IPS-20b (cell line): ENCODE data around the gene PSD4.
A peak's percentile ranks its signal among the peaks of the same experiment; 100 is the strongest.

ENCODE experiments used
- H3K27ac ChIP-seq: one replicate; pipeline ENCODE4 v1.5.1; 2013; ENCODE audit warnings: low read length
- H3K27me3 ChIP-seq: 2 replicates; pipeline ENCODE4 v1.6.1; 2013; ENCODE audit warnings: mild to moderate bottlenecking, low read length, inconsistent platforms; ENCODE audit not compliant: insufficient read depth
- H3K36me3 ChIP-seq: 2 replicates; pipeline ENCODE4 v1.6.1; 2013; ENCODE audit warnings: low read depth, mild to moderate bottlenecking, inconsistent platforms, low read length, moderate library complexity; ENCODE audit not compliant: insufficient read depth
- H3K4me1 ChIP-seq: 2 replicates; pipeline ENCODE4 v1.6.1; 2013; ENCODE audit warnings: mild to moderate bottlenecking, control low read depth, inconsistent platforms, low read length, moderate library complexity; ENCODE audit not compliant: insufficient read depth
- H3K4me3 ChIP-seq: 2 replicates; pipeline ENCODE4 v1.5.1; 2013; ENCODE audit warnings: mild to moderate bottlenecking, low read length, inconsistent platforms
- H3K9ac ChIP-seq: 2 replicates; pipeline ENCODE4 v1.6.1; 2013; ENCODE audit warnings: low read depth, mild to moderate bottlenecking, inconsistent platforms, low read length, moderate library complexity
- H3K9me3 ChIP-seq: 2 replicates; pipeline ENCODE4 v1.6.1; 2013; ENCODE audit warnings: mild to moderate bottlenecking, low read depth, low read length, inconsistent platforms; ENCODE audit not compliant: insufficient read depth

The PSD4 gene

GRCh38 chr2:113217455-113218282 is 43.9 kb downstream of the PSD4 start:
- no peaks in the 10 kb centered on the region for H3K36me3 ChIP-seq
- no peak overlapping the region for H3K4me3 ChIP-seq
- no peaks in the 10 kb centered on the region; the same call in 1 of the 2 replicates for H3K4me1 ChIP-seq
- H3K9ac ChIP-seq = no peak overlapping the region
- no peaks in the 10 kb centered on the region for H3K27me3 ChIP-seq
- H3K9me3 ChIP-seq = no peaks in the 10 kb centered on the region
- no peak overlapping the region for H3K27ac ChIP-seq

- Histone ChIP-seq H3K27ac (no peak overlapping the region), H3K27me3 (no peaks in the 10 kb centered on the region), H3K36me3 (no peaks in the 10 kb centered on the region), H3K9ac (no peak overlapping the region), H3K9me3 (no peaks in the 10 kb centered on the region), H3K4me3 (no peak overlapping the region), H3K4me1 (no peaks in the 10 kb centered on the region; the same call in 1 of the 2 replicates)
These were observed 44.7 kb downstream of the PSD4 start for GRCh38 chr2:113218283-113219091.

GRCh38 chr2:113219092-113219441 is 45.3 kb downstream of the PSD4 start:
- H3K27ac ChIP-seq = no peak overlapping the region
- no peaks in the 10 kb centered on the region; the same call in 1 of the 2 replicates for H3K4me1 ChIP-seq
- no peak overlapping the region for H3K9ac ChIP-seq
- H3K9me3 ChIP-seq = no peaks in the 10 kb centered on the region
- no peak overlapping the region for H3K4me3 ChIP-seq
- no peaks in the 10 kb centered on the region for H3K27me3 ChIP-seq
- no peaks in the 10 kb centered on the region for H3K36me3 ChIP-seq

GRCh38 chr2:113219525-113219888 is 45.7 kb downstream of the PSD4 start:
- Histone ChIP-seq H3K4me3 (no peak overlapping the region), H3K4me1 (no peaks in the 10 kb centered on the region; the same call in 1 of the 2 replicates), H3K9me3 (no peaks in the 10 kb centered on the region), H3K27ac (no peak overlapping the region), H3K36me3 (no peaks in the 10 kb centered on the region), H3K27me3 (no peaks in the 10 kb centered on the region), H3K9ac (no peak overlapping the region)

GRCh38 chr2:113219889-113220641 is 46.3 kb downstream of the PSD4 start:
- Histone ChIP-seq H3K4me3 (no peak overlapping the region), H3K27me3 (no peaks in the 10 kb centered on the region), H3K9me3 (no peaks in the 10 kb centered on the region), H3K36me3 (no peaks in the 10 kb centered on the region), H3K27ac (no peak overlapping the region), H3K9ac (no peak overlapping the region), H3K4me1 (no peaks in the 10 kb centered on the region; the same call in 1 of the 2 replicates)

GRCh38 chr2:113220970-113221708 is 47.4 kb downstream of the PSD4 start:
- H3K36me3 ChIP-seq = no peaks in the 10 kb centered on the region
- no peak overlapping the region for H3K4me3 ChIP-seq
- H3K9me3 ChIP-seq = no peaks in the 10 kb centered on the region
- H3K9ac ChIP-seq = no peak overlapping the region
- peaks cover 6% of the 10 kb centered on the region; the same call in 1 of the 2 replicates for H3K4me1 ChIP-seq
- H3K27ac ChIP-seq = no peak overlapping the region
- no peaks in the 10 kb centered on the region for H3K27me3 ChIP-seq

GRCh38 chr2:113221846-113222245 is 48.1 kb downstream of the PSD4 start:
- no peaks in the 10 kb centered on the region for H3K27me3 ChIP-seq
- H3K4me1 ChIP-seq = peaks cover 6% of the 10 kb centered on the region; the same call in 1 of the 2 replicates
- no peak overlapping the region for H3K27ac ChIP-seq
- no peak overlapping the region for H3K4me3 ChIP-seq
- H3K36me3 ChIP-seq = no peaks in the 10 kb centered on the region
- H3K9ac ChIP-seq = no peak overlapping the region
- H3K9me3 ChIP-seq = no peaks in the 10 kb centered on the region

- Histone ChIP-seq H3K9me3 (no peaks in the 10 kb centered on the region), H3K27me3 (no peaks in the 10 kb centered on the region), H3K9ac (no peak overlapping the region), H3K36me3 (no peaks in the 10 kb centered on the region), H3K4me3 (no peak overlapping the region), H3K27ac (no peak overlapping the region), H3K4me1 (peaks cover 6% of the 10 kb centered on the region; the same call in 1 of the 2 replicates)
These were observed 50.0 kb downstream of the PSD4 start for GRCh38 chr2:113223813-113224212.

GRCh38 chr2:113224647-113225236 is 51.0 kb downstream of the PSD4 start:
- Histone ChIP-seq H3K27ac (no peak overlapping the region), H3K27me3 (no peaks in the 10 kb centered on the region), H3K9me3 (no peaks in the 10 kb centered on the region), H3K36me3 (no peaks in the 10 kb centered on the region), H3K4me1 (peaks cover 6% of the 10 kb centered on the region; the same call in 1 of the 2 replicates), H3K4me3 (no peak overlapping the region), H3K9ac (no peak overlapping the region)

GRCh38 chr2:113225263-113226259 is 51.8 kb downstream of the PSD4 start:
- Histone ChIP-seq H3K27ac (no peak overlapping the region), H3K9me3 (no peaks in the 10 kb centered on the region), H3K9ac (peak overlapping the region; percentile 12; the same call in 1 of the 2 replicates), H3K36me3 (no peaks in the 10 kb centered on the region), H3K27me3 (no peaks in the 10 kb centered on the region), H3K4me1 (peaks cover 6% of the 10 kb centered on the region; the same call in 1 of the 2 replicates), H3K4me3 (no peak overlapping the region; the same call in 1 of the 2 replicates)
